Right lung (tissue), 10 donors: Measurements from ENCODE around the gene EIF2S1. TPM values are rescaled to one million over a fixed set of nuclear protein-coding genes. Genes with fewer than 3 reads are reported as not detected.
"Not testable (repeated sequence)": the region's sequence is repeated elsewhere in the genome, so short reads cannot be mapped to it uniquely, and the experiment has no call there.

ENCODE experiments used
- DNase-seq, 2 donors: peaks; one replicate each; pipeline ENCODE4 v3.0.0-alpha.2; 2013
- long read RNA-seq, 8 donors: transcript quantifications; one replicate each; lab custom pipeline, GENCODE V29; 2026
- polyA plus RNA-seq, 5 donors: library from polyadenylated mRNA; unstranded; fragments of 120-200 nt; gene quantifications; one replicate each; pipeline versions ENCODE4 v1.2.1 to v1.2.3, GENCODE V29; 2013; ENCODE audit warnings: inconsistent platforms in 1 of 5, low replicate concordance in 1 of 5; ENCODE audit not compliant: insufficient read length in 5 of 5, insufficient read depth in 1 of 5

EIF2S1 gene
- 10 to 100 TPM; 62.7 to 92.9 (median 88.7) TPM for polyA plus RNA-seq
- long read RNA-seq, donor 1, full-length matches to known transcripts, result 24 of 24 reads
- long read RNA-seq, donor 1, partial matches to known transcripts, result 0 of 24 reads
- long read RNA-seq, donor 1, other reads (novel, unspliced or antisense), result 0 of 24 reads
- long read RNA-seq, donor 2, full-length matches to known transcripts, result 23 of 23 reads
- long read RNA-seq, donor 2, partial matches to known transcripts, result 0 of 23 reads
- long read RNA-seq, donor 2, other reads (novel, unspliced or antisense), result 0 of 23 reads
- long read RNA-seq, donor 3, full-length matches to known transcripts, result 21 of 21 reads
- long read RNA-seq, donor 3, partial matches to known transcripts, result 0 of 21 reads
- long read RNA-seq, donor 3, other reads (novel, unspliced or antisense), result 0 of 21 reads
- long read RNA-seq, donor 4, full-length matches to known transcripts, result 14 of 39 reads
- long read RNA-seq, donor 4, partial matches to known transcripts, result 25 of 39 reads
- long read RNA-seq, donor 4, other reads (novel, unspliced or antisense), result 0 of 39 reads
- long read RNA-seq, donor 5, full-length matches to known transcripts, result 38 of 38 reads
- long read RNA-seq, donor 5, partial matches to known transcripts, result 0 of 38 reads
- long read RNA-seq, donor 5, other reads (novel, unspliced or antisense), result 0 of 38 reads
- long read RNA-seq, donor 6, full-length matches to known transcripts, result 21 of 21 reads
- long read RNA-seq, donor 6, partial matches to known transcripts, result 0 of 21 reads
- long read RNA-seq, donor 6, other reads (novel, unspliced or antisense), result 0 of 21 reads
- long read RNA-seq, donor 7, full-length matches to known transcripts, result 32 of 37 reads
- long read RNA-seq, donor 7, partial matches to known transcripts, result 0 of 37 reads
- long read RNA-seq, donor 7, other reads (novel, unspliced or antisense), result 5 of 37 reads
- long read RNA-seq, donor 8, full-length matches to known transcripts, result 10 of 10 reads
- long read RNA-seq, donor 8, partial matches to known transcripts, result 0 of 10 reads
- long read RNA-seq, donor 8, other reads (novel, unspliced or antisense), result 0 of 10 reads

DNA sequence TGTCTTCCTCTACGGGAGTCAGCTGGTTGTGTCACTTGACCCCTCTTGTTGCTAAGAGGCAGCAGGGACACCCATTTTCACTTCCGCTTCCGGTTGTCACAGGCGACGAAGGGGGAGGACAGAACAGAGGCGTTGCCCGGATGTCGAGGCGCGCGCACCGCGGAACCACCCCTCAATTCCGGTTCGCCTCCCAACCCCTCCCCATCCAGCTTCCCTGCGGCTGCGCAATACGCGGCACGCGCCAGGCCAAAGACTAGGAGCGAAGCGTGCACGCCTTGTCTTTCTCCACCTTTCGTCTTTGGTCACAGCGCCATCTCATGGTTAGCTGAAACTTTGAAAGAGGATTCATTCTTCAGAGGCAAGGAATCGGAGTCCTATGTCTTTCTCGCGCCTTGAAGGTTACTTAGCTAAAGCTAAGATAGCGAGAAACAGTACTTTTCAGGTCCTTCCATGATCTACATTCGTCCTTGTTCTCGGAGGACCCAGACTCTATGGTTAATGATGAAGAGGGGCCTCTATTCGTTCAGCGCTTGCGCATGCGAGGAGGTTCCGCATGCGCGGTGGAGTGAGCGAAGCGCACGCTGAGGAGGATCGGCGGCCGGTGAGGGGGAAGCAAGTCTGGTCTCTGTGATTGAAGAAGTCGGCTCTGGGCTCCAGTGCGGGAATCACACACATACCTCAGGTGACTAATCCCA lies at the start of gene EIF2S1, which contains the start of gene ATP6V1D:
TSS of gene EIF2S1 (plus strand) at position 554 of the 695 bp plus-strand sequence. CDS start 4,440 bp downstream, outside the sequence.
TSS of gene ATP6V1D (minus strand) at position 30 of the 695 bp plus-strand sequence. CDS start 106 bp downstream, outside the sequence.
- DNase-seq, result peak; percentile 99 to 100

DNA sequence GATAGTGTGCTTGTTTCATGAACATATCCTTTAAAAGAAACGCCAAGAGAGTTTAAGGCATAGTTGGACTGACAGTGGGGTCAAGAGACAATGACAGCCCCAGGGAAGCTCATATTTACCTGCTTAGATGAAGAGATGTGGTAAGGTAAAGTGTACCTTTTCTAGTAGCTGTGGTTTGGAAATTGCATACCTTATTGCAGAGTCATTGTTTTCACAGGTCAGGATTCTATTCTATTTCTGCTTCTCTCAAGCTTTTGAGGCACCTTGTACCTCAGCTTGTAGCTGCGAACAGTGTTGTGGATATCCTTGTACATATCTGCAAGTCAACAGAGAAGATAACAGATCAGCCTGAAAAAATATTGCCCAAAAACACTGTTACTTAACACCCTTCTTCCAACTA lies 48.3 kb upstream of the EIF2S1 start:
- DNase-seq, result no peak

DNA sequence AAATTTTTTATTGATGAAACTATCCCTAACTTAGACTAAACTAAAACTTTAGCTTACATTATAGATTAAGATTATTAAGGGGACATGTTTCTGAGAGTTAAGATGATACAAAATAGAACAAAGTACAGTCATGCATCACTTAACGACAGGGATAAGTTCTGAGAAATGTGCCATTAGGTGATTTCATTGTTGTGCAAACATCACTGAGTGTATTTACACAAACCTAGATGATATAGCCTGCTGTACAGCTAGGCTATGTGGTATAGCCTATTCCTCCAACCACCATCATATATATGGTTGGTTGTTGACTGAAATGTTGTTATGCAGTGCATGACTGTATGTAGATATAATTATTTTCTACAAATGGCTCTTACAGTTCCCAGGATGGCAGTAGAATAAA lies 47.0 kb upstream of the EIF2S1 start:
- DNase-seq, result no peak

DNA sequence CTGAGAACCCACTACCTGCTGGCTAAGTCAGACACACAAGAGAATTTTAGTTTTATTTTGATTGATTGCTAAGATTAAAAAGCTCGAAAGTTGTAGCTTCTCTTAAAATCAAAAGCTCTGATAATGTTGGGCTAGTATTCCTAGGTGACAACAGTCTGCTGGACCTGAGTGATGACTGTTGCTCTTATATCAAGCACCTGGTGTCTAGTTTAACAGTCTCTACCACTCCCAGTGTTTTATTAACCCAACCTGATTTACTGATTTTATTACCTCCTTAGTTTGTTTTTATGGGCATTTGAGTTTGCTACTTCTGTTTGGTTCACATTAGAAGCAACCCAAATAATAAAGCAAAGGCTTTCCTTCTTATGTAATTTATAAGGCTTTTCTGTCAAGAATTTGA lies 42.3 kb upstream of the EIF2S1 start:
- DNase-seq, result no peak

DNA sequence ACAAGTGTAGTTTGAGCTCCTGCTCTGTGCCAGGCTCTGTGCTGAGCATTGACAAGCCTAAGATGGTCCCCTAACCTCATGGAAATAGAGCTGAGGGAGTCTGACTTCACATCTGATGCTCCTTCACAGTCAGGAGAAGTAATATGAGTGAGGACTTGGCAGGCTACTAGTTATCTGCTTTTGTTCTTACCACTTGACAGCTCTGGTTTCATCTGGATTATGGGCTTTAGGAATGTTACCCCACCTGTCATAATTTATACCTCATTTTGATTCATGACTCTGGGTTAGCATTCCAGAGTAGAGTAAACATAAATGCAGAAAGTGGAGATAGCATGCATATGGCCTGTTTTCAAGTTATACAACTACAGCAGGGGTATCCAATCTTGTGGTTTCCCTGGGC lies 41.0 kb upstream of the EIF2S1 start:
- no peak for DNase-seq

DNA sequence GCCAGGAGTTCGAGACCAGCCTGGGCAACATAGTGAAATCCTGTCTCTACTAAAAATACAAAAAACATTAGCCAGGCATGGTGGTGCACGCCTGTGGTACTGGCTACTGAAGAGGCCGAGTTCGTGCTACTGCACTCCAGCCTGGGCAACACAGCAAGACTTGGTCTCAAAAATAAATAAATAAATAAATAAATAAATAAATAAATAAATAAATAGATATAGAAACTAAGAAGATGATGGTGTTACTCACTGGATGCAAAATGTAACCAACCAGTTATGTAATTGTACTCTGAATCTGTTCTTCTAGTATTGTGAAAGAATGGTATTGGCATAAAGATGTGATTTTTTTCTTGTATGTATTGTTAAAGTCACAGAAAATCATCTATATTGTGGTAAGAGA lies 30.5 kb upstream of the EIF2S1 start:
- DNase-seq, result not testable (repeated sequence)

DNA sequence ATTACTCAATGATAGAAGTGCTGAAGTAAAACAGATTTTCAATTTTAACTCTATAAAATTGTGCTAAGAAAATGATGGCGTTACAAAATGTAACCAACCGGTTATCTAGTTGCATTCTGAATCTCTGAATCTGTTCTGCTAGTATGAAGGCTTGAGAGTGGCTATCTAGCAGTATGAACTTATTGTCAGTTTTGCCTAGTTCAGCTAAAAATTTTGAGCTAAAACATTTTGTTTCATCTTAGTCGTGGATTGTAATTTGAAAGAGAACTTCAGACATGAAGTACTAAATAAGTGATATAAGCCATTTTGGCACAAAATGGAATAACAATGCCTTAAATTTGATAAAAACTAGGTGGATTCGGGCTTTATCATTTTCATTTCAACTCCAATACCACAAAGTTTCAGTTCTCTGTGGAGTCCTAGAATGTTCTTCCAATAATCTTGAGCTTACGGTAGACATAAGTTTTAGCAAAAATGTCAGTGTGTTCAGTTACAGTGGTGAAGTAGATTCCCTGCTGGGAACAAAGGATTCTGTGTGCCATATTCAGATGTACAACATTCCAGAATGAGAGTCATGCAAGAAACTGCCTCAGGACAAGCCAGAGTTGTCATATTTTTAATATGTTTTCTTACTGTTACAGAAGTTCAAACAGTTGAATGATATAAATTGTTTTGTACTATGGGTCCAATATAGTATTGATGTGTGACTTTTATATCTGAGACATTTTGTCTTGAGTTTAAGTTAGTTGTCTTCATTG lies 28.6 kb upstream of the EIF2S1 start:
- DNase-seq, result no peak

DNA sequence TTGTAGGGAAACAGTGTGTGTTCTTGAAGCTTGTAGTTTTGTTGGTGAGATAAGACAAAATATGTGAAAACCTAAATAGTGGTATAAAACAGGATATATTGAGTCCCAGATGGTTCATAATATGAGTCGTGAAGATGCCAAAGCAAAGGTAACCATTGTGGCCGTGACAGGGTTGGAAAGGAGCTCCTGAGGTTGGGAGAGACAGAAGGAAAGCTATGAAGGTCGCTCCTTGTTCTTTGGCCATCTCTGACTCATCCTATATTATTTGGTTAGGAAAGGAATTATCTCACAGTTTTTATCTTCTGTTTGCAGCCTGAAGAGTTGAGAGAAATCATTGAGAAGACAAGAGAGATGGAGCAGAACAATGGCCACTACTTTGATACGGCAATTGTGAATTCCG lies 27.7 kb upstream of the EIF2S1 start:
- DNase-seq, result no peak

DNA sequence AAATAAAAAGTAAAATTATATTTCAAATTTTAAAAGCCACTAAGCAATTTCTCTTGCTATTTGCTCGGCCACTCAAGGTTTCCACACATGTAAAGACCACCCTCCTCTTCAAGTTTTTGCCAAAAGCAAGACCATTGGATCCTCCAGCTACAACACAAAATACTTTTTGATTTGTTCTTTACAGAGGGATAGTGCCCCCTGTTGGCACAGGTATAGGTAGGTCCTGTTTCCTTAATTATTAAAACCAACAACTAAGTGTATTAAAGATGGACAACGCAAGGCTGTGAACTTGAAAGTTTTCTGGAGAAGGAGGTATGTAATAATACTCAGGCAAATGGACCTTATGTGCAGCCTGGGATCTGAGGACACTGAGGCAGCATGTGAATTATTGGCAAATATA lies 24.3 kb upstream of the EIF2S1 start:
- no peak for DNase-seq

DNA sequence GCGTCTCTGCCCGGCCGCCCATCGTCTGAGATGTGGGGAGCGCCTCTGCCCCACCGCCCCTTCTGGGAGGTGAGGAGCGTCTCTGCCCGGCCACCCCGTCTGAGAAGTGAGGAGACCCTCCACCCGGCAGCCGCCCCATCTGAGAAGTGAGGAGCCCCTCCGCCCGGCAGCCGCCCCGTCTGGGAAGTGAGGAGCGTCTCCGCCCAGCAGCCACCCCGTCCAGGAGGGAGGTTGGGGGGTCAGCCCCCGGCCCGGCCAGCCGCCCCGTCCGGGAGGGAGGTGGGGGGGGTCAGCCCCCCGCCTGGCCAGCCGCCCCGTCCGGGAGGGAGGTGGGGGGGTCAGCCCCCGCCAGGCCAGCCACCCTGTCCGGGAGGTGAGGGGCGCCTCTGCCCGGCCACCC lies 18.9 kb upstream of the EIF2S1 start:
- DNase-seq, result not testable (repeated sequence)

DNA sequence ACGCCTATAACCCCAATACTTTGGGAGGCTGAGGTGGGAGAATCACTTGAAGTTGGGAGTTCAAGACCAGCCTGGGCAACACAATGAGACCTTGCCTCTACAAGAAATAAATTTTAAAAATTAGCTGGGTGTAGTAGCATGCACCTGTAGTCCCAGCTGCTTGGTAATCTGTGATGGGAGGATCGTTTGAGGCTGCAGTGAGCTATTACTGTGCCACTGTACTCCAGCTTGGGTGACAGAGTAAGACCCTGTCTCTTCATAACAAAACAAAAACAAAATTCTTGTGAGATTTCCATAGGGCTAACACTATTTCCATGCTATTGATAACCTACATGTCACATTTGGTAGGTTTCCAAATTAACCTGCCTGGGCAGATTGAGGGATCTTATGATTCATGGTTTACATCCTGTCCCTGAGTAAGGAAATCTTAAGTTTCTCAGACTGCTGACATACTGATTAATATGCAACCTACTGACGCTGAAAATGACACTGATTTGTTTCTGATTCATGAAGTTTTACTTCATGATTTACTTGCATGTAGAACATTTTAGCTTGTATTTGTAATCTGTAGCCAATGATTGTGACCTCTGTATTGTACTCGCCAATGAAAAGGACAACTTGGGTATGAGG lies 16.4 kb upstream of the EIF2S1 start:
- no peak for DNase-seq

DNA sequence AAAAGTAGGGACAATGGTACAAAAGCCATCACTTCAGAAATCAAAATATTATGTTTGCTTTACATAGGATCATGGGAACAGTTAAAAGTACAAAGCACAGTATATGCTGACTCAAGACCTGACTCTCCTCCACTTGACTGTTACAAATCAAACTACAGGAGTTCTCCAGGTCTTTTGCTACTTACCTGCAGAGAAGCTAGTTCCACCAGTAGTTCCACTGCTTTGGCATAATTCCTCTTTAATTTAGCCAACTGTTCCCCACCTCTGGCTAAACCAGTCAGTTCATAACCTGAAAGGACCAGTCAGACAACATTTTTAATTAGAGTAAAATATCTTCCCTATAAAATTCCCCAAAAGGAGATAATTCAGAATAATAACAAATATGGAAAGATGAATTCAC lies 14.5 kb upstream of the EIF2S1 start:
- no peak for DNase-seq

DNA sequence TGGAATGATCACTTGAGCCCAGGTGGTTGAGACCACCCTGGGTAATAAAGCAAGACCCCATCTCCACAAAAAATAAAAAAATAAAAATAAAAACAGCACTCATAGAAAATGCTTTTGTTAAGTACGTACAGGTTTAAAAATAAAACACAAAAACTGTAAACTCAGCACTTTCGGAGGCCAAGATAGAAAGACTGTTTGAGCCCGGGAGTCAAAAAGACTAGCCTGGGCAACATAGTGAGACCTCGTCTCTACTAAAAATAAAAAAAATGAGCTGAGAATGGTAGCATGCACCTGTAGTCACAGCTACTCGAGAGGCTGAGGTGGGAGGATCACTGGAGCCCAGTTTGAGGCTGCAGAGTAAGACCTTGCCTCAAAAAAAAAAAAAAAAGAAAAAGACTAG lies 8.1 kb upstream of the EIF2S1 start:
- DNase-seq, result no peak

DNA sequence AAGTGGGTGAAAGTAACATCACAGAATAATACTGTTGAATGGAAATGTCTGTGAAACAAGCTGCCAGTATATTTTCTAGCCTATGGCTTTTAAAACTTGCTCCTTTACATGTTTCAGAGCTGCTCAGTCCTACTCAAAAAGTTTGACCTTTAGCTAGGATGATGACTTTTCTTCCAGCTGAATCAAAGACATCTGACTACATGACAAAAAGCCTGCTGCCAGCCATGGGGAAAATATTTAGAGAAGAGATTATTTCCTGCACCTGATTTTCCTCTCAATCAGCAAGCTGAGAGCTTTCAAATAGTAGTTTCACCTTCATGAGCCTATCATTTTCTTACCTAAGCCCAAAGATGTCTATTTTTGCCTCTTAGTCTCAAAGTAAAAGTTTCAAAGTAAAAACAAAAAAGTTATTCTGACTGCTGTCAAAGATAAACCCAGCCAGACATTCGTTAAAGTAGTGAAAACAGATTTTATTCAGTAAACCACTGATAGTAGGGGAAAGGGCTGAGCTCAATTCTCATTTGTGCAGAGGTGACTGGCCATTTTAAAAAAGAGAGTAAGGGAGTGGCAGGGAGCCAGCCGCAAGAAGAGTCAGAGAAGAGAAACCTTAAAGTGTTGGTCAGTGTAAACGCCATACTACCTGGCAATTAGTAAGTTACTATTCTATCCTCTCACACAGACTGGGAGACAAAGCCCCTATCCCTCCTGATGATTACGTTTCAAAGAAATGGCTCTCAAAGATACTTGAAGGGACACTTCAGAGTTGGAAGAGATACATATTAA lies 2.8 kb upstream of the EIF2S1 start:
- no peak for DNase-seq

DNA sequence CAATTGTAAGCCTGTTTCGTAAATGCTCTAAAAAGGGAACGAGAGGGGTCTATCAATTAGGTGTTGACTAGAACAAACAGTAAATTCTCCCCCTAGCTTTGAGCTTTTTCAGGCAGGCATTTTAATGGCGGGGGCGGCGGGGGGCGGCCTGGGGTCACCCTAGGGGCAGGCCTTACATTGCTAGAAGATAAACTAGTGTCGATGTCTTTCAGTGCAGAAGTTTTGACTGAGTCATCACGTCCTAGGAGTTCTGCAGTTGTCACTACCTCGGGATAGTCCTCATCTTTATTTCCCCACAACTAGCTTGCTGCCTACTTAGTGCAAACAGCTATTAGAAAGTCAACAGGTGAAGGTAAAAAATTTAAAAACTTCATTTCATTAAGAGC lies 2.2 kb upstream of the EIF2S1 start:
- no peak for DNase-seq

DNA sequence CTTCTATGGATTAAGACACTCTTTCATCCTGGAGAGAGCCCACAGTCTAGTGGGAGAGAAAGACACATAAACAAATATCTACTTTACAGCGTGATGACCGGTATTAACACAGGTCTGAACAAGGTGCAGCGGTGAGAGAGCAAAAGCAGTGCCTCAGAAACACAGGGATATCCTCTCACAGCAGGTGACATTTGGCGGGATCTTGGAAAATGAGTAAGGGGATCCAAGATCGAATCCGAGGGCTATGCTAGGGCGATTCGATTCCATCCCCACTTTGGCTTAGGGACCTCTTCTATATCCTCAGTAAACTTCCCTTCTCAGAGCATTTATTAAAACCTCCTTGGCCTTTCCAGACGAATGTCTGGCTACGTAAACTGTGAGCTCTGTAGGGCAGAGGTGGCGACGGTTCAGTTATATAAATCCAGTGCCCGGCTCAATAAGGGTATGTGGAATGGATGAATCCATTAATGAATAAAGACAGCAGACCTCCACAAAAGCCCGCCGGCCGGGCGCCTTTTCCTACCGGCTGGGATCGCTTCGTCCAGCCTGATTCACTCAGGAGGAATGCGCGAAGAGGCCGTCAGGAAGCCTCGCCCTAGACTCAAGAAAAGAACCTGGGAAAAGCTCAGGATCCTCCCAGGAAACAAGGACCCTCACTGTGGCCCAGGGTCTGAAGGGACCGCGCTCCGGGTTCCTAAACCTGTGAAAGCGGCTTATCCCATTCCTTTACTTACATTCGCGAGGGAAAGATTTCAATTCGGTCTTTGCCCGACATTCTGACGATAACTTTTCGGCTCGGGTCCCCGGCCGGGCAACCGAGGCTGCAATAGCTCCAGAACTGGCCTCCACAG lies 979 bp upstream of the EIF2S1 start:
- DNase-seq, result no peak

DNA sequence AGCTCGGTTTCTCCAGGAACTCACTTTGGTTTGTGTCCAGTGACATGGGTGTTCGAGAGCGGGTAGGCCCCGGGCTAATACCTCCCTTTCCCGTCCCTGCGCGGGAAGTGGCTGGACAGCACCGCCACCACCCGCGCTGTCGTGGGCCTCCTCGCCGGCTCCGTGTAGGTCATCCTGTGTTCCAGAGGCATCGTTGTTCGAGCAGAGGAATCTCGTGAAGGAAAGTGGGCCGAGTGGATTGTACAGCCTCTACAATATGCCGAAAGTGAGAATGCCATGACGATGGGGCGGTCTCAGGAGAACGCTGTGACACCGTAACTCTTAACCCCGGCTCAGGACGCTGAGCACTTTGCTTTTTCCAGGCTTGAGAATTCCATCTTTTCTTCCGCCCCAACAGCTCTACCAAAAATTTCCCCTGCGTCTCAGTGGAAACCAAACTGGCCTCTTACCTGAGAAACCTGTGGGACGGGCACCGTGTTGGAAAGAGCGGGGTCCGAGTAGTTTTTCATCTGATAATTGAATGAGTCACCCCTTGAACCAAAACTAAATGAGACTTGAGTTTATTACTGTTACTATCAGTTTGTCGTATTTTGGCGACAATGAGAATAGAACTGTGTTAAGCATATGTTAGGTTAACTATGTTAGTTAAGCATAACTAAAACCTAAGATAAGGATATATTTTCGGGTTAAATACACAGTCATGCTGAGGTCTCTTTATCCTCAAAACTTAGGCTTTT lies 510 bp downstream of the EIF2S1 start:
- DNase-seq, result peak in 1 of 2 donors; percentile 6

DNA sequence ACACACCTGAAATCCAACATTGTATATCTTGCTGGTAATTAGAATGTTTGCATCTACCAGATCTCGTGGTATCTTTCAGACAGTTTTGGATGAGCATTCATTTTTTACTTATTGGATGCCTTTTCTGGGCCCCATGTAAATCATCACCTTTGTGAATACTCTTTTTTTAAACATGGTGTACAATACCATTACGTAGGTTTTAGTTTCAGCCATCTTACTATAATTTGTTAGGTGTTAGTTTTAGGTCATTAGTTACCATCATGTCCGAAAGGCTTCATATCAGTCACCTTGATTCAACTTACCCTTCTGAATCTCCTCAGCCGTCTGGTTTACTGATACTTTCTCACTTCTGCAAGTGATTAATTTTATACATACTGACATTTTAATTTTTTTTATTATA lies 5.3 kb downstream of the EIF2S1 start:
- DNase-seq, result no peak
